Measurements from ENCODE around the gene MEAF6. TPM values are rescaled to one million over a fixed set of nuclear protein-coding genes. Genes with fewer than 3 reads are reported as not detected.

The MEAF6 gene
- total RNA-seq, 1 donor from 2014 or later: 52.8 TPM

- Mint-ChIP-seq H3K4me1 (ENCODE audit: low read depth) (peaks cover 30% of the 10 kb centered on the region), H3K36me3 (ENCODE audit: low read depth) (peaks cover 14% of the 10 kb centered on the region), H3K27me3 (ENCODE audit: low read depth) (no peaks in the 10 kb centered on the region), H3K9me3 (ENCODE audit: low read depth) (no peaks in the 10 kb centered on the region), H3K27ac (ENCODE audit: unreplicated experiment) (peak overlapping the region; percentile 51), H3K4me3 (ENCODE audit: unreplicated experiment) (no peak overlapping the region)
- TF ChIP-seq CTCF (IDR thresholded peaks at IDR 0.05): no peak
- no peak for DNase-seq (ENCODE audit: low spot score)
Observed at GRCh38 chr1:37484325-37485051, 30.1 kb downstream of the MEAF6 start.

- no peak for DNase-seq (ENCODE audit: low spot score)
- H3K27ac Mint-ChIP-seq (ENCODE audit: unreplicated experiment): peak overlapping the region; percentile 57
- H3K27me3 Mint-ChIP-seq (ENCODE audit: low read depth): no peaks in the 10 kb centered on the region
- peaks cover 14% of the 10 kb centered on the region for H3K36me3 Mint-ChIP-seq (ENCODE audit: low read depth)
- TF ChIP-seq CTCF (IDR thresholded peaks at IDR 0.05): no peak
- no peaks in the 10 kb centered on the region for H3K9me3 Mint-ChIP-seq (ENCODE audit: low read depth)
- no peak overlapping the region for H3K4me3 Mint-ChIP-seq (ENCODE audit: unreplicated experiment)
- peaks cover 37% of the 10 kb centered on the region for H3K4me1 Mint-ChIP-seq (ENCODE audit: low read depth)
Observed at GRCh38 chr1:37483785-37484184, 30.8 kb downstream of the MEAF6 start.

GRCh38 chr1:37482796-37483744 is 31.5 kb downstream of the MEAF6 start:
- H3K27me3 Mint-ChIP-seq (ENCODE audit: low read depth): no peaks in the 10 kb centered on the region
- peaks cover 44% of the 10 kb centered on the region for H3K4me1 Mint-ChIP-seq (ENCODE audit: low read depth)
- no peak overlapping the region for H3K4me3 Mint-ChIP-seq (ENCODE audit: unreplicated experiment)
- no peak for DNase-seq (ENCODE audit: low spot score)
- H3K27ac Mint-ChIP-seq (ENCODE audit: unreplicated experiment): peak overlapping the region; percentile 57
- no peak for TF ChIP-seq CTCF (IDR thresholded peaks at IDR 0.05)
- H3K36me3 Mint-ChIP-seq (ENCODE audit: low read depth): peaks cover 14% of the 10 kb centered on the region
- no peaks in the 10 kb centered on the region for H3K9me3 Mint-ChIP-seq (ENCODE audit: low read depth)

GRCh38 chr1:37482004-37482785 is 32.4 kb downstream of the MEAF6 start:
- Mint-ChIP-seq H3K27ac (ENCODE audit: unreplicated experiment) (peak overlapping the region; percentile 49), H3K4me1 (ENCODE audit: low read depth) (peaks cover 47% of the 10 kb centered on the region), H3K4me3 (ENCODE audit: unreplicated experiment) (no peak overlapping the region), H3K36me3 (ENCODE audit: low read depth) (peaks cover 18% of the 10 kb centered on the region), H3K9me3 (ENCODE audit: low read depth) (no peaks in the 10 kb centered on the region), H3K27me3 (ENCODE audit: low read depth) (no peaks in the 10 kb centered on the region)
- DNase-seq (ENCODE audit: low spot score): no peak
- TF ChIP-seq CTCF (IDR thresholded peaks at IDR 0.05): no peak

Measured in chondrocyte (in vitro differentiated cells).